HepG2 (cell line): Measurements from ENCODE around the gene MYH7B. TPM values are rescaled to one million over a fixed set of nuclear protein-coding genes. Genes with fewer than 3 reads are reported as not detected.

Experiments
- AGO2 ChIP-seq: fragments of 200-400 bp; formaldehyde crosslinking; optimal IDR thresholded peaks from 2 replicates; pipeline ENCODE3; 2017; ENCODE audit warnings: mild to moderate bottlenecking, low read depth, low read length, moderate library complexity
- BRCA1 ChIP-seq: sonication (generic); formaldehyde crosslinking; IDR thresholded peaks from 2 replicates; pipeline ENCODE4 v1.4.0; 2020; ENCODE audit warnings: missing genetic modification reagents
- CBX1 ChIP-seq: IDR thresholded peaks from one replicate; pipeline ENCODE4 v1.6.1; 2016; ENCODE audit warnings: antibody characterized with exemption, low read depth
- CHCHD3 ChIP-seq: sonication (generic); formaldehyde crosslinking; IDR thresholded peaks from 2 replicates; pipeline ENCODE4 v1.8.0; 2022; ENCODE audit warnings: mild to moderate bottlenecking, missing genetic modification reagents, moderate library complexity
- CREBL2 ChIP-seq: sonication (generic); formaldehyde crosslinking; IDR thresholded peaks from 2 replicates; pipeline ENCODE4 v1.8.1; 2023; ENCODE audit warnings: missing genetic modification reagents, mild to moderate bottlenecking, borderline replicate concordance
- DBP ChIP-seq: sonication (generic); formaldehyde crosslinking; IDR thresholded peaks from 2 replicates; pipeline ENCODE4 v1.4.0; 2020; ENCODE audit warnings: missing genetic modification reagents; ENCODE audit errors: not compliant biosample characterization
- DR1 ChIP-seq: sonication (generic); formaldehyde crosslinking; IDR thresholded peaks from 2 replicates; pipeline ENCODE4 v1.8.0; 2021; ENCODE audit warnings: mild to moderate bottlenecking, missing genetic modification reagents, inconsistent platforms
- FOSL1 ChIP-seq: sonication (generic); formaldehyde crosslinking; IDR thresholded peaks from 2 replicates; pipeline ENCODE4 v1.9.0; 2021; ENCODE audit warnings: missing genetic modification reagents, borderline replicate concordance
- GABPB1 ChIP-seq: IDR thresholded peaks from 2 replicates; pipeline ENCODE4 v1.6.1; 2016; ENCODE audit warnings: mild to moderate bottlenecking, missing genetic modification reagents, moderate library complexity, missing compliant biosample characterization
- HNRNPL ChIP-seq: fragments of 200-400 bp; formaldehyde crosslinking; IDR thresholded peaks from 2 replicates; pipeline ENCODE4 v1.6.1; 2017; ENCODE audit warnings: mild to moderate bottlenecking, low read depth, low read length
- IKZF4 ChIP-seq: sonication (generic); formaldehyde crosslinking; IDR thresholded peaks from 2 replicates; pipeline ENCODE4 v1.5.1; 2020; ENCODE audit warnings: borderline replicate concordance, mild to moderate bottlenecking, low read depth, missing genetic modification reagents; ENCODE audit errors: not compliant biosample characterization
- MXD1 ChIP-seq: sonication (generic); formaldehyde crosslinking; IDR thresholded peaks from 2 replicates; pipeline ENCODE4 v1.4.0; 2020; ENCODE audit warnings: mild to moderate bottlenecking, missing genetic modification reagents
- PAWR ChIP-seq: sonication (generic); formaldehyde crosslinking; IDR thresholded peaks from 2 replicates; pipeline ENCODE4 v1.4.0; 2020; ENCODE audit warnings: missing genetic modification reagents, mild to moderate bottlenecking, borderline replicate concordance
- POGK ChIP-seq: sonication (generic); formaldehyde crosslinking; conservative IDR thresholded peaks from 2 replicates; pipeline ENCODE4 v1.8.0; 2022; ENCODE audit warnings: mild to moderate bottlenecking, moderate library complexity, missing genetic modification reagents
- REL ChIP-seq: sonication (generic); formaldehyde crosslinking; conservative IDR thresholded peaks from 2 replicates; pipeline ENCODE4 v1.8.0; 2022; ENCODE audit warnings: mild to moderate bottlenecking, missing genetic modification reagents, moderate library complexity
- SALL2 ChIP-seq: sonication (generic); formaldehyde crosslinking; IDR thresholded peaks from 2 replicates; pipeline ENCODE4 v1.8.1; 2023; ENCODE audit warnings: mild to moderate bottlenecking, missing genetic modification reagents, inconsistent platforms
- SP1 ChIP-seq, 2 experiments: fragments of 450-650 bp in 1 of 2; sonication (generic) in 1 of 2; formaldehyde crosslinking in 1 of 2; IDR thresholded peaks; 2 replicates each; pipeline versions ENCODE4 v1.4.0 to v1.6.1; 2016 to 2020; ENCODE audit warnings: missing genetic modification reagents in 1 of 2
- SPEN ChIP-seq: sonication (generic); formaldehyde crosslinking; IDR thresholded peaks from 2 replicates; pipeline ENCODE4 v1.5.1; 2020; ENCODE audit warnings: low read depth, mild to moderate bottlenecking, missing genetic modification reagents
- ZBTB38 ChIP-seq: sonication (generic); formaldehyde crosslinking; IDR thresholded peaks from 2 replicates; pipeline ENCODE4 v1.5.1; 2020; ENCODE audit warnings: mild to moderate bottlenecking, missing genetic modification reagents
- ZFP36 ChIP-seq: fragments of 150-350 bp; IDR thresholded peaks from 2 replicates; pipeline ENCODE4 v1.6.1; 2018; ENCODE audit warnings: borderline replicate concordance, low read length, low read depth; ENCODE audit not compliant: partially characterized antibody
- ZNF260 ChIP-seq: sonication (generic); formaldehyde crosslinking; IDR thresholded peaks from 2 replicates; pipeline ENCODE4 v1.4.0; 2020; ENCODE audit warnings: missing genetic modification reagents, low read depth, mild to moderate bottlenecking, borderline replicate concordance
- ZNF44 ChIP-seq: sonication (generic); formaldehyde crosslinking; IDR thresholded peaks from 2 replicates; pipeline ENCODE4 v1.5.1; 2020; ENCODE audit warnings: mild to moderate bottlenecking, missing genetic modification reagents
- ZNF460 ChIP-seq: sonication (generic); formaldehyde crosslinking; IDR thresholded peaks from 2 replicates; pipeline ENCODE4 v1.5.1; 2020; ENCODE audit warnings: missing genetic modification reagents, mild to moderate bottlenecking, borderline replicate concordance
- ZNF484 ChIP-seq: sonication (generic); formaldehyde crosslinking; IDR thresholded peaks from 2 replicates; pipeline ENCODE4 v1.5.1; 2020; ENCODE audit warnings: mild to moderate bottlenecking, low read depth, missing genetic modification reagents, borderline replicate concordance
- ZNF557 ChIP-seq: sonication (generic); formaldehyde crosslinking; IDR thresholded peaks from 2 replicates; pipeline ENCODE4 v1.4.0; 2020; ENCODE audit warnings: missing genetic modification reagents
- ZNF589 ChIP-seq: sonication (generic); formaldehyde crosslinking; conservative IDR thresholded peaks from 2 replicates; pipeline ENCODE4 v1.8.0; 2022; ENCODE audit warnings: mild to moderate bottlenecking, moderate library complexity, missing genetic modification reagents
- ZNF660 ChIP-seq: sonication (generic); formaldehyde crosslinking; IDR thresholded peaks from 2 replicates; pipeline ENCODE4 v1.5.1; 2020; ENCODE audit warnings: mild to moderate bottlenecking, low read depth, missing genetic modification reagents, borderline replicate concordance
- ZSCAN12 ChIP-seq: sonication (generic); formaldehyde crosslinking; IDR thresholded peaks from 2 replicates; pipeline ENCODE4 v1.9.0; 2021; ENCODE audit warnings: mild to moderate bottlenecking, missing genetic modification reagents
- polyA plus RNA-seq, 8 experiments: library from polyadenylated mRNA; depleted of rRNA in 3 of 8; stranded (reverse) in 7 of 8; unstranded in 1 of 8; fragments of >200 nt; fragmentation: Illumina TruSeq in 4 of 8; extraction: Trizol in 4 of 8; gene quantifications; 2 replicates each; pipeline versions ENCODE4 v1.2.1 to v1.2.3, GENCODE V29; 2011 to 2016; ENCODE audit warnings: low read depth in 4 of 8, missing spikeins in 1 of 8, mixed read lengths in 1 of 8; ENCODE audit not compliant: insufficient read depth in 1 of 8
- total RNA-seq, 5 experiments: library from RNA; depleted of rRNA; stranded (reverse); fragments of >200 nt; fragmentation: Illumina TruSeq; extraction: Trizol; gene quantifications; 2 replicates each; pipeline ENCODE4 v1.2.3, GENCODE V29; 2016; ENCODE audit warnings: low read depth in 1 of 5

MYH7B gene
- total and polyA plus RNA-seq, 2 of the 13 experiments (the other 11 are each of a cell fraction or from before 2014, with no cell fraction given) = 0.05 to 0.20 TPM

- no peak for TF ChIP-seq ZNF260 (CRISPR knock-in tag)
- TF ChIP-seq SP1 (IDR thresholded peaks at IDR 0.05) = no peak
- TF ChIP-seq SP1 (CRISPR knock-in tag; IDR thresholded peaks at IDR 0.05) = no peak
- TF ChIP-seq ZNF660 = no peak
- no peak for TF ChIP-seq DBP (CRISPR knock-in tag)
- no peak for TF ChIP-seq ZNF557 (CRISPR knock-in tag)
- TF ChIP-seq SPEN (CRISPR knock-in tag) = 0 out of 2 replicates have a peak, but pooled peaks have one; percentile 12
- 0 out of 2 replicates have a peak, but pooled peaks have one; percentile 64 for TF ChIP-seq HNRNPL
- no peak for TF ChIP-seq CBX1
- no peak for TF ChIP-seq SALL2 (CRISPR knock-in tag)
- no peak for TF ChIP-seq REL (CRISPR knock-in tag)
- no peak for TF ChIP-seq IKZF4 (CRISPR knock-in tag)
- no peak for TF ChIP-seq FOSL1
- peak; percentile 74; the same call in 1 of the 2 replicates for TF ChIP-seq ZBTB38 (CRISPR knock-in tag)
- no peak for TF ChIP-seq MXD1 (CRISPR knock-in tag)
- peak; percentile 8; the same call in 1 of the 2 replicates for TF ChIP-seq GABPB1
- no peak for TF ChIP-seq ZSCAN12 (CRISPR knock-in tag)
- no peak for TF ChIP-seq CREBL2 (CRISPR knock-in tag)
- TF ChIP-seq PAWR (CRISPR knock-in tag) = no peak
- no peak for TF ChIP-seq DR1
- TF ChIP-seq ZNF460 (CRISPR knock-in tag) = no peak
- TF ChIP-seq AGO2 = peak; percentile 81
- no peak for TF ChIP-seq ZFP36
- TF ChIP-seq ZNF589 = no peak
- TF ChIP-seq ZNF484 (CRISPR knock-in tag) = no peak
- TF ChIP-seq POGK (CRISPR knock-in tag) = no peak
- TF ChIP-seq BRCA1 (CRISPR knock-in tag) = no peak
- TF ChIP-seq ZNF44 (CRISPR knock-in tag) = no peak
- no peak for TF ChIP-seq CHCHD3
Measured at GRCh38 chr20:34998331-34998950, 42.8 kb downstream of the MYH7B start (continued).
